GM12878 (cell line): Measurements from ENCODE around the gene LRFN2.

Experiments used
- BCL11A ChIP-seq: IDR thresholded peaks from 2 replicates; pipeline ENCODE4 v1.6.1; 2011; ENCODE audit warnings: low read depth, low read length
- CHD2 ChIP-seq: IDR thresholded peaks from 2 replicates; pipeline ENCODE4 v1.6.1; 2011; ENCODE audit warnings: low read depth, low read length, improper control_type of control experiment, borderline replicate concordance
- CREB1 ChIP-seq: IDR thresholded peaks from 2 replicates; pipeline ENCODE4 v1.6.1; 2012; ENCODE audit warnings: low read depth, mild to moderate bottlenecking, inconsistent platforms
- CTCF ChIP-seq, 3 experiments: IDR thresholded peaks in 2 of 3; conservative IDR thresholded peaks in 1 of 3; 2 replicates each; pipeline ENCODE4 v1.5.1; 2011; ENCODE audit warnings: low read depth in 3 of 3, low read length in 3 of 3, mild to moderate bottlenecking in 3 of 3, control low read depth in 2 of 3, moderate library complexity in 2 of 3, inconsistent platforms in 1 of 3, mixed read lengths in 1 of 3; ENCODE audit not compliant: control insufficient read depth in 2 of 3, insufficient read depth in 1 of 3; ENCODE audit errors: extremely low read depth in 1 of 3
- DPF2 ChIP-seq: fragments of 450-650 bp; IDR thresholded peaks from 2 replicates; pipeline ENCODE4 v1.6.1; 2017; ENCODE audit warnings: mild to moderate bottlenecking
- ELK1 ChIP-seq: IDR thresholded peaks from 2 replicates; pipeline ENCODE4 v1.6.1; 2012; ENCODE audit warnings: low read depth, low read length, improper control_type of control experiment
- EP300 ChIP-seq, 2 experiments: fragments of 150-350 bp in 1 of 2; IDR thresholded peaks; 2 replicates each; pipeline ENCODE4 v1.6.1; 2011 to 2012; ENCODE audit warnings: low read depth in 2 of 2, low read length in 2 of 2, borderline replicate concordance in 1 of 2, improper control_type of control experiment in 1 of 2, inconsistent platforms in 1 of 2; ENCODE audit not compliant: control insufficient read depth in 1 of 2
- ETV6 ChIP-seq, 2 experiments: fragments of 450-650 bp in 1 of 2; IDR thresholded peaks in 1 of 2; conservative IDR thresholded peaks in 1 of 2; 2 replicates each; pipeline ENCODE4 v1.6.1; 2014; ENCODE audit warnings: antibody characterized with exemption in 1 of 2, borderline replicate concordance in 1 of 2, low read depth in 1 of 2, mild to moderate bottlenecking in 1 of 2, moderate library complexity in 1 of 2
- KDM1A ChIP-seq: fragments of 200-600 bp; sonication (generic); IDR thresholded peaks from 2 replicates; pipeline ENCODE4 v1.6.1; 2016; ENCODE audit warnings: borderline replicate concordance
- POLR2A ChIP-seq: IDR thresholded peaks from 2 replicates; pipeline ENCODE4 v1.6.1; 2011; ENCODE audit warnings: low read depth, mild to moderate bottlenecking, low read length
- SREBF2 ChIP-seq: IDR thresholded peaks from 2 replicates; pipeline ENCODE4 v1.6.1; 2012; ENCODE audit warnings: mild to moderate bottlenecking, low read length
- TAF1 ChIP-seq: IDR thresholded peaks from 2 replicates; pipeline ENCODE4 v1.6.1; 2011; ENCODE audit warnings: mild to moderate bottlenecking, low read depth, low read length, borderline replicate concordance
- TCF12 ChIP-seq: IDR thresholded peaks from 2 replicates; pipeline ENCODE4 v1.6.1; 2011; ENCODE audit warnings: low read depth, mild to moderate bottlenecking, low read length
- ZNF24 ChIP-seq: fragments of 450-650 bp; IDR thresholded peaks from 2 replicates; pipeline ENCODE4 v1.6.1; 2017; ENCODE audit warnings: antibody characterized with exemption, mild to moderate bottlenecking

- TF ChIP-seq EP300 (IDR thresholded peaks at IDR 0.05; ENCODE audit: borderline replicate concordance in 1 of 2, control insufficient read depth in 1 of 2, low read depth in 2 of 2, low read length in 2 of 2) (no peak), CTCF (IDR thresholded peaks at IDR 0.05 in 2 of 3, conservative IDR thresholded peaks at IDR 0.05 in 1 of 3; ENCODE audit: control insufficient read depth in 2 of 3, extremely low read depth in 1 of 3, insufficient read depth in 1 of 3, low read depth in 3 of 3, low read length in 3 of 3) (no peak), CHD2 (no peak), TCF12 (no peak), ETV6 (conservative IDR thresholded peaks at IDR 0.05 in 1 of 2, IDR thresholded peaks at IDR 0.05 in 1 of 2; ENCODE audit: borderline replicate concordance in 1 of 2, low read depth in 1 of 2) (no peak), TAF1 (no peak), ZNF24 (no peak), ELK1 (no peak), DPF2 (no peak), SREBF2 (no peak), BCL11A (no peak), KDM1A (no peak), CREB1 (no peak), POLR2A (no peak)
Observed at GRCh38 chr6:40342723-40343122, 244.4 kb downstream of the LRFN2 start.
